GM19023 (cell line): ENCODE measurements around the gene TPST2.

Experiments
- ATAC-seq: cut with Tn5 transposase; IDR thresholded peaks from one replicate; pipeline ENCODE4 v1.9.1; 2021; ENCODE audit warnings: mild to moderate bottlenecking, moderate library complexity; ENCODE audit not compliant: unreplicated experiment

TPST2 gene

DNA sequence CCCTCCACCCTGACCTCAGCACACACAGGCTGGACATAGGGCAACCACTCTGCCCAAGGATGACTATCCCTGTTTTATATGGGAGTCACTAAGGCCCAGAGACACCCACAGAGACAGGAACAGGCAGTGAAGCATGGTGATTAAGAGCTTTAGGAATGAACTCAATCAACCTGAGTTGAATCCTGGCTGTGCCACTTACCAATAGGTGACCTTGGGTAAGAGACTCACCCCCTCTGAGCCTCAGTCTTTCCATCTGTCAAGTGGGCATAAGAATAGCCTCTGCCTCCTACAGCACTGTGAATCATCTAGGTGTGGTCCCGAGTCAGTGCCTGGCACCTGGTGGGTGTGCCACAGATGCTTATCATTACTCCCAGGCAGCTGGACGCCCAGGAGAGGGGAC lies 21.1 kb upstream of the TPST2 start:
- ATAC-seq: no peak

- ATAC-seq: peak; percentile 79
Measured at GRCh38 chr22:26610072-26610958, 20.4 kb upstream of the TPST2 start.

- ATAC-seq: no peak
Measured at GRCh38 chr22:26609287-26609686, 19.4 kb upstream of the TPST2 start.

GRCh38 chr22:26608129-26608528 lies 18.2 kb upstream of the TPST2 start:
- ATAC-seq: no peak

- ATAC-seq: no peak
Measured at GRCh38 chr22:26606611-26607010, 16.7 kb upstream of the TPST2 start.

DNA sequence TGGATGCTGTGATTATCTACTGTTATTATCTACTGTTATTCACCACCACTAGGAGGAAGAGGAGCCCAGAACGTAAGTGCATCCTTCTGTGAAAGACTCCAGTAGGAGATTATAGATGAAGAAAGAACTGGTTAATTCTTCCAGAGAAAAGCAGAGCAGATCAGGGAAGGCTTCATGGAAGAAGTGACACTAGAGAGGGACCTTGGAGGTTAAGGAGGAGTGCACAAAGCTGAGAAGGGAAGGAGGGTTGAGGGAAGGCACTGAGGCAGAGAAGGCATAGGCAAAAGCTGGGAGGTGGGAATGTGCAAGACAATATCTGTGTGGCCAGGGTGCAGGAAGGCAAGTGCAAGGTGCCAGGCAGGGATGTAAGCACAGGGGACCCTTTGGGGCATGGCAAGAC lies 14.4 kb upstream of the TPST2 start:
- no peak for ATAC-seq

DNA sequence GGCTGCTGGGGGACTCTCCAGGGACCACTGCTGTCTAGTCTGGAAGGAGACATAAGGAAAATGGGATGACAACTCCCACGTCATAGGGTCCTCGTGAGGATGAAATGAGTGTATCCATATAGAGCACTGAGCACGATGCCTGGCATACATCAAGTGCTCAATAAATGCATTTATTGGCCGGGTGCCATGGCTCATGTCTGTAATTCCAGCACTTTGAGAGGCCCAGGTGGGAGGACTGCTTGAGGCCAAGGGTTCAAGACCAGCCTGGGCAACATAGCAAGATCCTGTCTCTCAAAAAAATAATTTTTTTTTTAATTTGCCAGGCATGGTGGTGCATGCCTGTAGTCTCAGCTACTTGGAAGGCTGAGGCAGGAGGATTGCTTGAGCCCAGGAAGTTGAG lies 12.2 kb upstream of the TPST2 start:
- ATAC-seq: no peak

DNA sequence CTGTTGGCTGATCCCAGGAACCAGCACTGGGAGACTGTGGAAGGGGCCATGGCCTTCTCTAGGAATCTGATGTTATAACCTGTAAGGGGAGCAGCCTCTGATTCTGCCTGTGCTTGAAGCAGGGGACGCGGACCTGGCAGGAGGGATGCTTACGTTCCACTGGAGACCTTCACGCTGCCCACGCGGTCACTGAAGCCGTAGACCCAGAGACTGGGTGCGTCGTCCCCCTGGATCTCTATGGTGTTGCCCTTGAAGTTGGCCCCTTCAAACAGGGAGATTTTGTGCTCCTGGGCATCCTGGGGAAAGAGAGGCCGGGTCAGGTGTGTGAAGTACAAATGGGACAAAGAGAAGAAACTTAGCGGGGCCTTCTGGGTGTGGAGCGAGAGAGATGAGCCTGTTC lies 11.8 kb upstream of the TPST2 start:
- no peak for ATAC-seq

DNA sequence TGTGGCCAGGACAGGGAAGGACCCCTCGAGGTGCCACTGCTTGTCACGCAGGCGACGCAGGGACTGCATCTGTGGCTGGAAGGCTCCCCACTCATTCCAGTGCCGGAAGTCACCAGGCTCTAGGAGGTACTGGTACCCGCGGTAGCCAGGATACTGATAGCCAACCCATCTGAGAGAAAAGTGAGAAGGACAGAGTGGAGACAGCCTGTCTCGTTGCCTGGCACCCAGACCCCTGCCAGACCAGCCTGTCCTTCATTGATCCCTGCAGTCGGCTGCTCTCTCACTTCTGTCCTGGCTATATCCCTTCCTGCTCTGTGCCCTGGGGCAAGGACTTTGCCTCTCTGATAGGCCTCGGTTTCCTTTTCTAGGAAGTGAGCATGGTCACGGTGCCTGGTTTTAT lies 9.6 kb upstream of the TPST2 start:
- no peak for ATAC-seq

GRCh38 chr22:26597480-26597879 lies 7.5 kb upstream of the TPST2 start:
- ATAC-seq: no peak

DNA sequence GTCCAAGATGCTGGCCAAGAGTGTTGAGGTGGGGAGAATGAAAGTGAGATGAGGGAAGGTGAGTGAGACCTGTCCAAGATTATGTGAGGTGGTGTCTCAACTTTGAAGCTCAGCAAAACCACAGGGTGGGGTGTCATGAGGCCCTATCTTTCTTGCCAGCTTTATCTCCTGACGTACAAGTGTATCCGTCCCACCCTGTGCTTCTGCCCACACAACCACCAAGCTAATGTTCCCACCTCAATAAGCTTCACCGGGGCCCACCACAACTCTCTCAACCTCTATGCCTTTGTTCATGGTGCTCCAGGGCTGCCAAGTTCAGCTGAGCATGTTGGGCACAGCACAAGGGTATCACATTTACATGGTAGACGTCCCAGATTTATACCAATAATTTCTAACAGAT lies 7.1 kb upstream of the TPST2 start:
- no peak for ATAC-seq

- no peak for ATAC-seq
Measured at GRCh38 chr22:26593763-26594162, 3.8 kb upstream of the TPST2 start.

DNA sequence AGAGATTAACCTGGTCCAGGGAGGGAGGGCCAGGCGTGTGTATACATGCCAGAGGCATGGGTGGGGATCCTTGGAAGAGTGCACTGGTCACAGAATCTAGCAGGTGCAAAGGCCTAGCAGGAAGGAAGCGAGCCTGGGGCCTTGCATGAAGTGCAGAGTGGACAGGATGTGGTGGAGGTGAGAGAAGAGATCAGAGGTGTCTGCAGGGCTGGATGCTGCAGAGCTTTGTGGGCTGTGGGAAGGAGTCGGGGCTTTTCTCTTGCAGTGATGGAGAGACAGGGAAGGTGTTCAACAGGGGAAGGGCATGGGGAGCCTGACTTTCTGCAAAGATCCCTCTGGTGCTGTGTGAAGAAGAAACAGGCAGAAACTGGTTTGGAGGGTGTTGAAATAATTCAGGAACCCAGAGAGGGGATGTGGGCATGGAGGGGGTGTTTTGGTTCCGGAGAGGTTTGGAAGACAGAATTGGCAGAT lies 2.5 kb upstream of the TPST2 start:
- ATAC-seq: no peak

DNA sequence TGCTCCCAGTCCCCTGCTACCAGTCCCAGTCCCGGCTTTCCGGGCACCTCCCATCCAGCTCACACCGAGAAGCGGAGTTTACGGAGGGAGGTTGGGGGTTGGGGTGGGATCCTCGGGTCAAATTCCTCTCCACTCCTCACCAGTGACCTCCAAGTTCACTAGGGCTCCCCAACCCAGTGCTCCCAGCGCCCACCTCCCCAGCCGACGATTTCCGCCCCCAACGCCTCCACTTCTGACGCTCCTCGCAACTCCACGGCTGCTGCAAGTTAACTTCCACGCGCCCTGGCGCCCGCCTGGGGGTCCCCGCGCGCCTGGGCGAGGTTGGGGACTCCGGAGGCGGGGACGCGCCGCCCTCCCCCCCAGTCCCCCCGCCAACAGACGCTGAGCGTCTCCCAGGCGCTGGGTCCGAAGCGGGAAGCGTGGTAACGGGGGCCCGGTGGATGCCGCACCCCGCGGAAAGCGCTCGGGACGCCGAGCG lies 526 bp downstream of the TPST2 start:
- peak; percentile 24 for ATAC-seq

GRCh38 chr22:26588729-26589366 lies 1.1 kb downstream of the TPST2 start:
- ATAC-seq: no peak

DNA sequence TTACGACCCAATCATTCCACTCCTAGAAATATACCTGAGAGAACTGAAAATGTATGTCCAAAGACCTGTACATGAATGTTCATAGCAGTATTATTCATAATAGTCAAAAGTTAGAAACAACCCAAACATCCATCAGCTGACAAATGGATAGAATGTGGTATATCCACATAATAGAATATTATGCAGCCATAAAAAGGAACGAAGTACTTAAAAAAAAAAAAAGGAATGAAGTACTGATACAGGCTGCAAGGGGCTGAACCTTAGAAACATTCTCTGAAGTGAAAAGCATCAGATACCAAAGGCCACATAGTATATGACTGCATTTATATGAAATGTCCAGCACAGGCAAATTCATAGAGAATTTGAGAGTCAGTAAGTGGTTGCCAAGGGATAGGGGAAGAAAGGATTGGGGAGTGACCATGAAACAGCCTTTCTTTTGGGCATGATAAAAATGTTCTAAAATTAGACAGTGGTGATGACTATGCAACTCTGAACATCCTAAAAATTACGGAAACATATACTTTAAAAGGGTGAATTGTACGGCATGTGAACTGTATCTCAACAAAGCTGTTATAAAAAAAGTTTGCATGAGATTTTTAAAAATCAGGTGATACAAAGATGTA lies 1.8 kb downstream of the TPST2 start:
- ATAC-seq: no peak

DNA sequence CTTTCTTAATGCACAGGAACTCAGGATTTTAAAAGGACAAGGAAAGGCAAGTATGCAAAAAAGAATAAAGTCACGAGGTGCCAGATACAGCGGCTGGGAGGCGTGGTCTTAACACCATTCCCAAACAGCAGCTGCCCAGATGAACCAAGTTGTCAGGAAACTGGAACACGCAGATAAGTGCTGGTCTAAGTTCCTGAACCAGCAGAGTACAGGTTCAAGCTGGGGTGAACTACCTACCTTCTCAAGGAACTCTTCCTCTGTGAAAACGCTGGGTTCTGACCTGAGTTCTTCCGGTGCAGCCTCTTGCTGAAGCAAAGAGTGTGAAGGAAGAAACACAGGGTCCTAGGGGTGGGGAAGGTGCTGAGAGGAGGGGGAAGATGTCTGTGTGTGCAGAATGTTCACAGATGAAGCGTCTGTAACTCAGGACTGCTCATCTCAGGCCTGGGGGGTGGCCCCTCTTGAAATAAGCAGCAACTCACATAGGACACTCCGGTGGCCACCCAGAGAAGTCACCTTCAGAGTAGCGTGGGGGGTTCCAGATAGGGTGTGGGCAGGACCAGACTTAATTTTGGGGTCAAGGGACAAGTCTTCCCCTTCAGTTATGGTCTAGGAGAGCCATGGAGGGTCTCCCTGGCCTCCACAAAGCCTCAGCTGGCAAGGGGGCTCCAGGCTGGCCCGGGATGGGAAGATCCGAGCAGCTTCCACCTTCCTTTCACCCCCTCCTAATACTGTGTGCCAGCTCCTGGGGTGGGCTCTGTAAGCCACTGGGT lies 3.2 kb downstream of the TPST2 start:
- no peak for ATAC-seq

DNA sequence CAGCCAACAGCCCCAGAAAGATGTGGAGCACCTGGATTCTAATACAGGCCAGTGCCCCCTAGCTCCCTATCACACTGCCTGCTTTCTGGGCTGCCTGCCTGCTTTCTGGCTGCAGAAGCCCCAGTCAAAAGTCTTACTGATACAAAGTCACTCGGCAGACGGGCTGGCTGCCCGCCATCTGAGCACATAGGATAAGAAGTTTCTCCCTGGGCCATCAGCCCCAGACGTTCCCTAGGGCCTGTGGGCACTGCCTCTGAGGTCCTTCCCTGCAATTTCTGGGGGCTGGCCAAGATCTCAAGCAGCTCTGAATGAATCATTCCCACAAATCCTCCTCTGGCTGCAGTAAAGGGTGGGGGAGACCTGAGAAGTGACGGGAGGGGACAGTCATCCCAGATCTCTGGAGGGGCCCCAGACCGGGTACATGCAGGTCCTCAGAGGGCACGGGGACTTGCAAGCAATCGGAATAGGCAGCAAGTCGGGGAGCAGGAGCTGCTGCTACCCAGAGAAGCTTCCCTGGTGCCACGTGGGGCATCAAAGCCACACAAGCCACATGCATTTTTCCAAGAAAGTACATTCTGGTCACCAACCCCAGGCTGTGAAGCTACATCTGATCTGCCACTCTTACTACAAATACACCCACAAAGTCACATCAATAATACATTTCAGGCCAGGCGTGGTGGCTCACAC lies 4.7 kb downstream of the TPST2 start:
- ATAC-seq: no peak

- no peak for ATAC-seq
Measured at GRCh38 chr22:26584010-26584409, 5.9 kb downstream of the TPST2 start.

DNA sequence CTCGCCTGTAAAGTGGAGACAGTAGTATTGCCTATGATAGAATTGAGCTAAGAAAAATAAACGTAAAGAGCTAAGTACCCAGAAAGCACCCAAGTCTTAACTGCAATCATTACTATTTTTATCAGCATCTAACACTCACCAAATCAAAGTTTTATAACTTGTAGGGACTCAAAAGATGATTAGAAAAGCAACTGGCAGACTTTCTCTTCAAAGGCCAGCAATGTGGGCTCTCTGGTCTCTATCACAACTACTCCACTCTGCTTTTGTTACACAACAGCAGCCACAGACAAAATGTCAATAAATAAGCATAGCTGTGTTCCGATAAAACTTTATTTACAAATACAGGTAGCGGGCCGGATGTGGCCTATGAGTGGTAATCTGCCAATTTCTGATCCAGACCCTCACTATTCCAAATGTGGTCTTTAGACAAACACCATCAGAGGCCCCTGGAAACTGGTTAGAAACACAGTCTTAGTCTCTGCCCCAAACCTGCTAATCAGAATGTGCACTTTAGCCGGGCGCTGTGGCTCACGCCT lies 8.2 kb downstream of the TPST2 start:
- ATAC-seq: no peak
